Karpas-422 (cell line): ENCODE data around the gene MCOLN2. TPM values are rescaled to one million over a fixed set of nuclear protein-coding genes. Genes with fewer than 3 reads are reported as not detected.
"Not testable (repeated sequence)": the region's sequence is repeated elsewhere in the genome, so short reads cannot be mapped to it uniquely, and the experiment has no call there.

Source experiments
- DNase-seq: peaks from one replicate; pipeline ENCODE4 v3.0.0-alpha.2; 2015
- H2AFZ ChIP-seq: fragments of 200-600 bp; sonication (generic); 2 replicates; pipeline ENCODE4 v1.6.1; 2014; ENCODE audit warnings: antibody characterized with exemption, low read length, mixed read lengths
- H3K27ac ChIP-seq: fragments of 200-600 bp; sonication (generic); 2 replicates; pipeline ENCODE4 v1.5.1; 2014; ENCODE audit warnings: mild to moderate bottlenecking, low read length, moderate library complexity
- H3K27me3 ChIP-seq: fragments of 200-600 bp; sonication (generic); 2 replicates; pipeline ENCODE4 v1.6.1; 2014; ENCODE audit warnings: low read length, mixed read lengths
- H3K36me3 ChIP-seq: fragments of 200-600 bp; sonication (generic); 2 replicates; pipeline ENCODE4 v1.6.1; 2014; ENCODE audit warnings: low read length, mixed read lengths; ENCODE audit not compliant: insufficient read depth
- H3K4me1 ChIP-seq: fragments of 200-600 bp; sonication (generic); 2 replicates; pipeline ENCODE4 v1.6.1; 2014; ENCODE audit warnings: mild to moderate bottlenecking, low read length, mixed read lengths
- H3K4me2 ChIP-seq: fragments of 200-600 bp; sonication (generic); 2 replicates; pipeline ENCODE4 v1.6.1; 2014; ENCODE audit warnings: low read length, low read depth, mild to moderate bottlenecking; ENCODE audit not compliant: poor library complexity, severe bottlenecking
- H3K4me3 ChIP-seq: fragments of 200-600 bp; sonication (generic); 2 replicates; pipeline ENCODE4 v1.5.1; 2014; ENCODE audit warnings: mild to moderate bottlenecking, antibody characterized with exemption, low read length, mixed read lengths
- H3K79me2 ChIP-seq: fragments of 200-600 bp; sonication (generic); 2 replicates; pipeline ENCODE4 v1.6.1; 2014; ENCODE audit warnings: mild to moderate bottlenecking, low read length, mixed read lengths
- H3K9ac ChIP-seq: fragments of 200-600 bp; sonication (generic); 2 replicates; pipeline ENCODE4 v1.6.0; 2014; ENCODE audit warnings: low read length
- H3K9me2 ChIP-seq: fragments of 200-600 bp; sonication (generic), shearing (Covaris generic); replicated peaks from 2 replicates; pipeline ENCODE4 v1.6.0; 2014; ENCODE audit warnings: mild to moderate bottlenecking, low read length, moderate library complexity; ENCODE audit not compliant: insufficient read depth
- H3K9me3 ChIP-seq: fragments of 300-700, 200-600 bp; sonication (generic); 2 replicates; pipeline ENCODE4 v1.6.1; 2014; ENCODE audit warnings: low read length, mixed read lengths
- H4K20me1 ChIP-seq: fragments of 200-600 bp; sonication (generic); 2 replicates; pipeline ENCODE4 v1.6.1; 2014; ENCODE audit warnings: mild to moderate bottlenecking, antibody characterized with exemption, low read length, low read depth; ENCODE audit not compliant: insufficient read depth
- total RNA-seq: library from RNA; depleted of rRNA; stranded (reverse); fragments of >200 nt; shearing (Covaris generic); gene quantifications from 2 replicates; pipeline ENCODE4 v1.2.3, GENCODE V29; 2014; ENCODE audit warnings: low replicate concordance

The MCOLN2 gene
- total RNA-seq, 1 experiment from 2014 or later = 56.1 TPM

GRCh38 chr1:84995484-84996334 lies 1.2 kb downstream of the MCOLN2 start:
- H3K27ac ChIP-seq = peak overlapping the region; percentile 75
- peak; percentile 68 for DNase-seq
- peaks cover 36% of the 10 kb centered on the region for H3K79me2 ChIP-seq
- H3K4me3 ChIP-seq = peak overlapping the region; percentile 74
- H3K9me3 ChIP-seq = no peaks in the 10 kb centered on the region
- no peaks in the 10 kb centered on the region for H3K27me3 ChIP-seq
- H3K9ac ChIP-seq = peak overlapping the region; percentile 73
- no peak overlapping the region for H2AFZ ChIP-seq
- H3K36me3 ChIP-seq = 0 out of 2 replicates have a peak, but pooled peaks cover 2% of the 10 kb centered on the region
- H3K9me2 ChIP-seq = no peaks in the 10 kb centered on the region
- peaks cover 53% of the 10 kb centered on the region for H3K4me1 ChIP-seq
- H3K4me2 ChIP-seq = peak overlapping the region; percentile 81
- H4K20me1 ChIP-seq = no peaks in the 10 kb centered on the region

- DNase-seq = no peak
- H3K4me2 ChIP-seq = peak overlapping the region; percentile 12
These were observed 5.6 kb downstream of the MCOLN2 start for GRCh38 chr1:84991097-84991920.

GRCh38 chr1:84988588-84988987 lies 8.3 kb downstream of the MCOLN2 start:
- H3K27ac ChIP-seq = peak overlapping the region; percentile 9; the same call in 1 of the 2 replicates
- H3K4me1 ChIP-seq = peaks cover 50% of the 10 kb centered on the region
- no peaks in the 10 kb centered on the region for H3K9me2 ChIP-seq
- no peaks in the 10 kb centered on the region for H3K27me3 ChIP-seq
- H3K36me3 ChIP-seq = no peaks in the 10 kb centered on the region
- no peak for DNase-seq
- no peaks in the 10 kb centered on the region for H3K9me3 ChIP-seq
- H4K20me1 ChIP-seq = no peaks in the 10 kb centered on the region
- no peak overlapping the region for H3K4me2 ChIP-seq
- no peak overlapping the region for H3K4me3 ChIP-seq
- no peak overlapping the region for H3K9ac ChIP-seq
- peaks cover 78% of the 10 kb centered on the region for H3K79me2 ChIP-seq
- no peak overlapping the region for H2AFZ ChIP-seq

More at GRCh38 chr1:84991097-84991920, 5.6 kb downstream of the MCOLN2 start:
- Histone ChIP-seq H3K4me1 (peaks cover 47% of the 10 kb centered on the region), H4K20me1 (no peaks in the 10 kb centered on the region), H3K9me3 (no peaks in the 10 kb centered on the region), H3K79me2 (peaks cover 64% of the 10 kb centered on the region), H3K4me3 (no peak overlapping the region), H2AFZ (no peak overlapping the region), H3K36me3 (0 out of 2 replicates have a peak, but pooled peaks cover 2% of the 10 kb centered on the region), H3K27ac (no peak overlapping the region), H3K9me2 (no peaks in the 10 kb centered on the region), H3K9ac (no peak overlapping the region), H3K27me3 (no peaks in the 10 kb centered on the region)

GRCh38 chr1:84986561-84986960 lies 10.4 kb downstream of the MCOLN2 start:
- Histone ChIP-seq H3K4me2 (peak overlapping the region; percentile 23), H3K4me3 (0 out of 2 replicates have a peak overlapping the region, but pooled peaks have one; percentile 22), H3K4me1 (peaks cover 34% of the 10 kb centered on the region), H3K79me2 (peaks cover 72% of the 10 kb centered on the region)
- H3K27me3 ChIP-seq, H2AFZ ChIP-seq, H3K27ac ChIP-seq, H3K9me2 ChIP-seq, H3K9me3 ChIP-seq, DNase-seq, H3K9ac ChIP-seq, H3K36me3 ChIP-seq, H4K20me1 ChIP-seq: not testable (repeated sequence)

GRCh38 chr1:84985365-84985764 lies 11.5 kb downstream of the MCOLN2 start:
- no peak overlapping the region for H3K4me3 ChIP-seq
- H2AFZ ChIP-seq = no peak overlapping the region
- H3K9ac ChIP-seq = no peak overlapping the region
- H3K9me2 ChIP-seq = no peaks in the 10 kb centered on the region
- H3K4me2 ChIP-seq = no peak overlapping the region
- peaks cover 74% of the 10 kb centered on the region for H3K79me2 ChIP-seq
- peak overlapping the region; percentile 45; the same call in 1 of the 2 replicates for H3K27ac ChIP-seq
- H4K20me1 ChIP-seq = no peaks in the 10 kb centered on the region
- no peaks in the 10 kb centered on the region for H3K9me3 ChIP-seq
- peaks cover 27% of the 10 kb centered on the region for H3K4me1 ChIP-seq
- DNase-seq = peak; percentile 73
- H3K36me3 ChIP-seq = no peaks in the 10 kb centered on the region
- H3K27me3 ChIP-seq = no peaks in the 10 kb centered on the region

GRCh38 chr1:84982395-84982794 lies 14.5 kb downstream of the MCOLN2 start:
- Histone ChIP-seq H3K9me3 (no peaks in the 10 kb centered on the region), H2AFZ (no peak overlapping the region), H3K36me3 (no peaks in the 10 kb centered on the region), H3K4me1 (peaks cover 23% of the 10 kb centered on the region), H3K9ac (no peak overlapping the region), H3K79me2 (peaks cover 80% of the 10 kb centered on the region), H3K27me3 (no peaks in the 10 kb centered on the region), H3K27ac (no peak overlapping the region), H3K9me2 (no peaks in the 10 kb centered on the region), H3K4me3 (no peak overlapping the region), H4K20me1 (no peaks in the 10 kb centered on the region), H3K4me2 (no peak overlapping the region)
- no peak for DNase-seq

GRCh38 chr1:84975035-84975434 lies 21.9 kb downstream of the MCOLN2 start:
- peaks cover 17% of the 10 kb centered on the region for H3K4me1 ChIP-seq
- no peak overlapping the region for H2AFZ ChIP-seq
- DNase-seq = no peak
- no peak overlapping the region for H3K4me3 ChIP-seq
- no peaks in the 10 kb centered on the region for H3K36me3 ChIP-seq
- no peak overlapping the region for H3K4me2 ChIP-seq
- peaks cover 75% of the 10 kb centered on the region for H3K79me2 ChIP-seq
- H4K20me1 ChIP-seq = no peaks in the 10 kb centered on the region
- no peaks in the 10 kb centered on the region for H3K27me3 ChIP-seq
- H3K9ac ChIP-seq = no peak overlapping the region
- no peak overlapping the region for H3K27ac ChIP-seq
- no peaks in the 10 kb centered on the region for H3K9me3 ChIP-seq
- H3K9me2 ChIP-seq = no peaks in the 10 kb centered on the region
